ENCODE data around the gene AHI1.

AHI1 gene

DNA sequence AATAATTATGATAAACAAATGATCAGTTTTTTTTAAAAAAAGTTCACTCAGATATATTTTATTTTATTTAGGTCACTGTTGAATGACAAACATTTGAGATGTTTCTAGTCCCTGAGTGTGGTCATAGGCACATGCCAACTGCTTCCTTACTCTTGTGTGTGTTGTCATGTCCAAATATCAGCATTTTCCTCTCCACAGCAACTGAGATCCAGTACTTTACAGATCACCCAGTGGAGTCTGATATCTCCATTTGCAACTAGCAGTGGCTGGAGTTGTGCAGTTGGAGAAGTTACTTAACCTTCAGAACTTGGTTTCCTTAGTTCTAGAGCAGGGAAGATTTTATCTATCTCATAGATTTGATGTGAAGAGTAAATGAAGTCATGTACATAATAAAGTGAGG lies 215.1 kb downstream of the AHI1 start:
- no peaks in the 10 kb centered on the region for H3K36me3 ChIP-seq
- H3K27me3 ChIP-seq = no peaks in the 10 kb centered on the region
- H3K4me1 ChIP-seq (ENCODE audit: control insufficient read depth in 1 of 2, insufficient read depth in 1 of 2, low read depth in 1 of 2, low read length in 1 of 2) = peaks cover 26 to 33% of the 10 kb centered on the region in 2 experiments
- no peaks in the 10 kb centered on the region for H3K9me3 ChIP-seq
- TF ChIP-seq, protein P1, sequence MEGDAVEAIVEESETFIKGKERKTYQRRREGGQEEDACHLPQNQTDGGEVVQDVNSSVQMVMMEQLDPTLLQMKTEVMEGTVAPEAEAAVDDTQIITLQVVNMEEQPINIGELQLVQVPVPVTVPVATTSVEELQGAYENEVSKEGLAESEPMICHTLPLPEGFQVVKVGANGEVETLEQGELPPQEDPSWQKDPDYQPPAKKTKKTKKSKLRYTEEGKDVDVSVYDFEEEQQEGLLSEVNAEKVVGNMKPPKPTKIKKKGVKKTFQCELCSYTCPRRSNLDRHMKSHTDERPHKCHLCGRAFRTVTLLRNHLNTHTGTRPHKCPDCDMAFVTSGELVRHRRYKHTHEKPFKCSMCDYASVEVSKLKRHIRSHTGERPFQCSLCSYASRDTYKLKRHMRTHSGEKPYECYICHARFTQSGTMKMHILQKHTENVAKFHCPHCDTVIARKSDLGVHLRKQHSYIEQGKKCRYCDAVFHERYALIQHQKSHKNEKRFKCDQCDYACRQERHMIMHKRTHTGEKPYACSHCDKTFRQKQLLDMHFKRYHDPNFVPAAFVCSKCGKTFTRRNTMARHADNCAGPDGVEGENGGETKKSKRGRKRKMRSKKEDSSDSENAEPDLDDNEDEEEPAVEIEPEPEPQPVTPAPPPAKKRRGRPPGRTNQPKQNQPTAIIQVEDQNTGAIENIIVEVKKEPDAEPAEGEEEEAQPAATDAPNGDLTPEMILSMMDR (IDR thresholded peaks at IDR 0.05) = no peak
- no peak overlapping the region for H3K4me3 ChIP-seq (ENCODE audit: low read depth in 1 of 2, low read length in 1 of 2)
- no peak overlapping the region for H3K27ac ChIP-seq

DNA sequence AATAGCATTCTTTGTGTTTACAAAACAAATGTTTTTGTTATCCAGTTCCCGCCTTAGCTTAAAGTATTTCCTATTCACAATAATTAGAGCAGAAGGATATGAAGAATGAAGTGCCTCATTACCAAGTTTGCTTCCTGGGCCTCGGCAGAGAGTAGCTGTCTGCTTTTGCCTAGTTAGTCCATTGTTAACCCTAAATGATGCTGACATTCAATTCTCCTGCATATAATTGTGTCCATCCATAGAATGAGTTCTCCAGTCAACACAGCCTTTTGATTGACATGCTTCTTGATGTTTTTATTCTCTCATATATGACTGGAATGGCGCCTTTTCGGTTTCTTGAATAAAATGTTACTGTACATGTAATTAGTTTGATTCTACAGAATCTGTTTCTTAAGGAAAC lies 215.6 kb downstream of the AHI1 start:
- TF ChIP-seq, protein P1 (IDR thresholded peaks at IDR 0.05) = no peak
- Histone ChIP-seq H3K4me1 (ENCODE audit: control insufficient read depth in 1 of 2, insufficient read depth in 1 of 2, low read depth in 1 of 2, low read length in 1 of 2) (peaks cover 23 to 29% of the 10 kb centered on the region in 2 experiments), H3K27me3 (no peaks in the 10 kb centered on the region), H3K27ac (no peak overlapping the region), H3K36me3 (no peaks in the 10 kb centered on the region), H3K9me3 (no peaks in the 10 kb centered on the region), H3K4me3 (ENCODE audit: low read depth in 1 of 2, low read length in 1 of 2) (no peak overlapping the region)

DNA sequence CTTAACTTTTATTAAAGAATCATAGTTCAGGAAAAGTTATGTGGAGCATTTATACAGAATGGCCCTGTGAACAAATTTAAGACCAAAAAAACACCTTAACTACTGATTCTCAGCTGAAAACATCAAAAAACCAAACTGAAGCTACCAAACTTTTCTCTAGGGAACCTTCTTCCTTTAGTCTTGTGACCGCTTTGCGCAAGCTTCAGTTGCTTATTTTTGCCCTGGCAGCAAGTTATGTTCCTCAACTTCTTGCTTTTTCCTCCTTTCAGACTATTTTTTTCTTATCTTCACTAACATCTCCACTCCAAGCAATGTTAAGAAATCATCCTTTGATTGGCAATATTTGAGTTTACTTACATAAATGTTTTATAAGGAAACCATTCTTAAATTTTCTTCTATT lies 216.3 kb downstream of the AHI1 start:
- TF ChIP-seq, protein P1 (IDR thresholded peaks at IDR 0.05) = no peak
- Histone ChIP-seq H3K27me3 (no peaks in the 10 kb centered on the region), H3K4me3 (ENCODE audit: low read depth in 1 of 2, low read length in 1 of 2) (no peak overlapping the region), H3K4me1 (ENCODE audit: control insufficient read depth in 1 of 2, insufficient read depth in 1 of 2, low read depth in 1 of 2, low read length in 1 of 2) (peaks cover 23 to 27% of the 10 kb centered on the region in 2 experiments), H3K9me3 (no peaks in the 10 kb centered on the region), H3K27ac (peak overlapping the region; percentile 60), H3K36me3 (no peaks in the 10 kb centered on the region)

DNA sequence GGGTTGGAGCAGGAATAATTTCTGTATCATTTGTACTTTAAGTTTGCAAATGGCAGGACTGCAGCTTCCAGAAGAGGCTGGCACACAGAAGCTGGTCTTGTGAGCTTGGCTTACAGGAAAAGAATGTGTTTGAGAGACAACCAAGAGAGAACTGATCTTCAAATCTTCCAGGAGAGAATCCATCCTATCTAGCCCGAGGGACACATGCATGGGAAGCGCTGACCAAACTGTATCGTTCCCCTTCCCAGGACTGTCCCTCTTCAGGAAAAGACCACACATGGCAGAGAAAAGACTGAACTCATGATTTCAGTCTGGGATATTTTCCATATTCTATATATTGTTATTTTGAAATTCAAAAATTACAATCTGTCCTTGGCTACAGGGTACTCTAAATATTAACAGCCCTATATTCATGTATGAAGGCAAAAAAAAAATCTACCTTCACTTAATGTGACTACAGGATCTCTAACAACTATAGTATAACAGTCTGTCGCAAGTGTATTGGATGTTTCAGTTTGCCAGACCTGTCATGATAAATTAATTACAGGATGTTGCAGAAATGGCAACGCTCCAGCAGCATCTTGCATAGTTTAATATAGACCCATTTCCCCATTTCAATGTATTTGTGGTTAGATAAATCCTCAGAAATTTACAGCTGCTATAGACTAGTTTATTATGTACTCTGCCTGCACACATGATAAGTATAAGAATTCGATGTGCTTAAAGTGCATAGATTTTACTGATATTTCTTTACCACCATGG lies 217.0 kb downstream of the AHI1 start:
- Histone ChIP-seq H3K9me3 (no peaks in the 10 kb centered on the region), H3K36me3 (no peaks in the 10 kb centered on the region), H3K4me1 (ENCODE audit: control insufficient read depth in 1 of 2, insufficient read depth in 1 of 2, low read depth in 1 of 2, low read length in 1 of 2) (peaks cover 23 to 27% of the 10 kb centered on the region in 2 experiments), H3K4me3 (ENCODE audit: low read depth in 1 of 2, low read length in 1 of 2) (no peak overlapping the region), H3K27me3 (no peaks in the 10 kb centered on the region), H3K27ac (peak overlapping the region; percentile 60)
- TF ChIP-seq, protein P1 (IDR thresholded peaks at IDR 0.05) = no peak

DNA sequence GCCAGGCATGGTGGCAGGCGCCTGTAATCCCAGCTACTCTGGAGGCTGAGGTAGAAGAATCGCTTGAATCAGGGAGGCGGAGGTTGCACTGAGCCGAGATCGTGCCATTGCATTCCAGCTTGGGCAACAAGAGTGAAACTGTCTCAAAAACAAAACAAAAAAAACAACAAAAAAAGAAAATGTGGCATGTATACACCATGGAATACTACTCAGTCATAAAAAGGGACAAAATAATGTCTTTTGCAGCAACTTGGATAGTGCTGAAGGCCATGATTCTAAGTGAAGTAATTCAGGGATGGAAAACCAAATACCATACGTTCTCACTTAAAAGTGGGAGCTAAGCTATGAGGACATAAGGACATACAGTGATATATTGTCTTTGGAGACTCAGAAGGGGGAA lies 220.1 kb downstream of the AHI1 start:
- Histone ChIP-seq H3K9me3 (no peaks in the 10 kb centered on the region), H3K27ac (no peak overlapping the region), H3K4me3 (ENCODE audit: low read depth in 1 of 2, low read length in 1 of 2) (no peak overlapping the region), H3K4me1 (ENCODE audit: control insufficient read depth in 1 of 2, insufficient read depth in 1 of 2, low read depth in 1 of 2, low read length in 1 of 2) (peaks cover 23 to 32% of the 10 kb centered on the region in 2 experiments), H3K36me3 (no peaks in the 10 kb centered on the region), H3K27me3 (no peaks in the 10 kb centered on the region)
- TF ChIP-seq, protein P1 (IDR thresholded peaks at IDR 0.05) = no peak
